ENCODE data around the gene HECW1. TPM values are rescaled to one million over a fixed set of nuclear protein-coding genes. Genes with fewer than 3 reads are reported as not detected.

HECW1 gene
- total RNA-seq, 1 donor from 2014 or later, result not detected

DNA sequence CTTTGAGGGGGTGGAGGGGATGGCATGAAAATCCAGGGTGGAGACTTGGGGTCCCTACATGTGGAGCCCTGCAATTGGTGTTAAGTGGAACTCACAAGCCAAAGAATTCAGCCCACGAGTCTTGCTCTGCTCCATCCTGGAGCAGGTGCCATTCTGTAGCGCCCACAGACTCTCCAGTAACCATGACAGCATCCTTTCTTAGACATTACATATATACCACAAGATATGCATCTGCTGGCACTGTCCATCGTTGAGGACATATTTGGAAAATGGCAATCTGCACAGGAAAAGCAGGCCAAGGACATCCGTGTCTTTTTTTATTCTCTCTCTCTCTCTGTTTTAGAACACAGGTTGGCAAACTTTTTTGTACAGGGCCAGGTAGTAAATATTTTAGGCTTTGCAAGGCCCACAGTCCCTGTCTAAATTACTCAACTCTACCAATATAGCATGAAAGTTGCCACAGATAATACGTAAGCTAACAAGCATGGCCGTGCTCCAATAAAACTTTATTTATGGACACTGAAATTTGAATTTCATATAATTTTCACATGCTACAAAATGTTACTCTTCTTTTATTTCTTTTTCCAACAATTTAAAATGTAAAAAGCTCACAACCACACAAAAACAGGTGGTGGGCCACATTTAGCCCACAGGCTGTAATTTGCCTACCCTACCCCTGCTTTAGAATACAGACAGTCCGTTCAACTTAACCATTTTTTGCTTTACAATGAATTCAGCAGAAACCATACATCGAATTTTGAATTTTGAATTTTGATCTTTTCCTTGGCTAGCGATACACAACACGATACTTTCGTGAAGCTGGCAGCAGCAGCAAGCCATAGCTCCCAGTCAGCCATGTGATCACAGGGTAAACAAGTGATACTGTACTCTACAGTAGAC lies 329.0 kb downstream of the HECW1 start:
- DNase-seq, result no peak

DNA sequence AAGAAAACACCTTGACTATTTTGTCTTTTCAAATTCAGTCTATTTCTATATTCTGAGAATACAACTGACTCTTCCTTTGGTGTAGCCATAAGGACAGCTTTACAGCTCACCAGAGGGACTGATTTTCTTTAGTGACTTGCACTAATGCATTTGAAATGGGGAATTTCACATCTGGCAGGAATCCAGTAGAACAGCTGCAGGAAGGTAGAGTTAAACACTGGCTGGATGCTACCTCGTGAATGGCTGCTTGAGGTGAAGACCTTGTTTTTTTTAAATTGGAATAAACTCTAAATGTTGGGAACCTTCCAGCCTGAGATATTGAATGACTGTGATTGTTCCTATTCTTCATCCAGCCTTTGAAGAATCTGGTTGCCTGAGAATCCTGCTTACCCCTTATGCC lies 330.9 kb downstream of the HECW1 start:
- no peak for DNase-seq

DNA sequence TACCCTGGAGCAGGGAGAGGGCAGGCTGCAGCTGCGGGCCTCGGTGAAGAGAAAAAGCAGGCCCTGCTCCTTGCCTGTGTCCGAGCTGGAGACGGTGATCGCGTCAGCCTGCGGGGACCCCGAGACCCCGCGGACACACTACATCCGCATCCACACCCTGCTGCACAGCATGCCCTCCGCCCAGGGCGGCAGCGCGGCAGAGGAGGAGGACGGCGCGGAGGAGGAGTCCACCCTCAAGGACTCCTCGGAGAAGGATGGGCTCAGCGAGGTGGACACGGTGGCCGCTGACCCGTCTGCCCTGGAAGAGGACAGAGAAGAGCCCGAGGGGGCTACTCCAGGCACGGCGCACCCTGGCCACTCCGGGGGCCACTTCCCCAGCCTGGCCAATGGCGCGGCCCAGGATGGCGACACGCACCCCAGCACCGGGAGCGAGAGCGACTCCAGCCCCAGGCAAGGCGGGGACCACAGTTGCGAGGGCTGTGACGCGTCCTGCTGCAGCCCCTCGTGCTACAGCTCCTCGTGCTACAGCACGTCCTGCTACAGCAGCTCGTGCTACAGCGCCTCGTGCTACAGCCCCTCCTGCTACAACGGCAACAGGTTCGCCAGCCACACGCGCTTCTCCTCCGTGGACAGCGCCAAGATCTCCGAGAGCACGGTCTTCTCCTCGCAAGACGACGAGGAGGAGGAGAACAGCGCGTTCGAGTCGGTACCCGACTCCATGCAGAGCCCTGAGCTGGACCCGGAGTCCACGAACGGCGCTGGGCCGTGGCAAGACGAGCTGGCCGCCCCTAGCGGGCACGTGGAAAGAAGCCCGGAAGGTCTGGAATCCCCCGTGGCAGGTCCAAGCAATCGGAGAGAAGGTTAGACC lies 332.5 kb downstream of the HECW1 start:
- DNase-seq, result no peak

DNA sequence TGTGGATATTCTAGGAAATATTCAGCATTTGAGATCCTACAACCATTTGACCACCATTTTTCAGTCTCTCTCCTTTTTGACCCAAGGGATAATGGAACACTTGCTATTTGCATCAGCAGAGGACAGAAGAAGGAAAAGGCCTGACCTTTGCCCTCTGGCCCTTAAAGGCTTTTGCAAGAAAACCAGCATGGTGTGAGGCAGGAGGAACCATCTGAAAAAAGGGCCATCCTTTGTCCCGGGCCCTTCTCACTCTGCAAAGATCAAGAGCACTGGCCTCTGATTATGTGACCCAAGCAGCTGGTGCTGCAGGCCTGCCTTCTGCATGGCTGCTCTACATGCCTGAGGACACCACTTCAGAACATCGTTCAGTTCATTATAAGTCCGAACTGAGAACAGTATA lies 337.1 kb downstream of the HECW1 start:
- DNase-seq, result no peak

DNA sequence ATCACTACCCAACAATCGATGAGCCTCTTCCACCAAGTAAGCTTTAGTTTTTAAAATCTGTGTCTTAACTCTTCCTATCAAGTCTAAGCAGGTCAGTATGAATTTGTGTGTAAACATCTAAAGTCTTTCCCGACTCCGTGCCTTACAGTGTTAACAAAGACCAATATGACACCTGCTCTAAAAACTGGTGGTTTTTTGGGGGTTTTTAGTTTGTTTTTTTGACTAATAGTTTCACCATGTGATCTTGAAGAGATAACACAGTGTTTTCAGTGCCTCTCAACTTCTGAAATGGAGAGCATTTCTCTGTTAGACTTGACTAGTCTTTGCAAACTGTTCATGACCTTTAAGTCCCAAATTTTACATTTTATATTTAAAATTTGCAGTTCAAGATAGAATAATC lies 338.4 kb downstream of the HECW1 start:
- no peak for DNase-seq

DNA sequence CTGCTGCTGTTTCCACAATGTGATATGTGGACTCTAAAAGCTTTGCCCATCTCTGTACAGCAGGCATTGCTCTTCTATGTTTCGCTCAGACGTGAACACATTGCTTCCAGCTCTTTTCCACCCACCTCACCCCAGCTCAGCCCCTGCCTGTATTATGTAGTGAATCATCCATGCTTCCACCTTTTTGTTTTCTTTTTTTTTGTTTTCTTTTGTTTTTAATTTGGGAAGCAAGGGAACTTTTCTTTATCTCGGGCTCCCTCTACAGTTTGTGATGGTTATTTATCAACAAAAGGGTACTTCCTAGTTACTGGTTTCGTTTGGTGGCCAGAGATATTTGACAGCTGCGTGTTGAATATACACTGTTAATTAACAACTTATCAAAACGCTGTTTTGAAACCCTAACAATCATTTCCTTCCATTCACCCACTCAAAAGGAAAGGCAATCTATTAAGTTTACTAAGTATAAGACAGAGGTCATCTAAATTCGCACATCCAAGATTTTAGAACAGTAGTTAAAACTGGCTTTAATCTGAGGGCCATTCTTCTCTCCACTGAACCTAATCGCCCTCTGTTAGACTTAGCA lies 342.6 kb downstream of the HECW1 start:
- peak; percentile 61 for DNase-seq

DNA sequence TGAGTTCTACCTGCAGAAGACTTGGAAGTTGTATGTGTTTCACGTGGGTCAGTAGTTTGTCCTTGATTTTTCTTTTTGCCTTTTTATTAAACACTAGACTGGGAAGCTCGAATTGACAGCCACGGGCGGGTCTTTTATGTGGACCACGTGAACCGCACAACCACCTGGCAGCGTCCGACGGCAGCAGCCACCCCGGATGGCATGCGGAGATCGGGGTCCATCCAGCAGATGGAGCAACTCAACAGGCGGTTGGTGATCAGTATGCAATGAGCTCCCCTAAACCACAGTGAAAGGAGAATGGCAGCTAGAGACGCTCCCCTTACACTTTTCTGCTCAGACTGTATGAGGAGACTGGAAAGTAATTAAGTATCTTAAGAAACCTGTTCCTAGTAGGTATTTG lies 343.8 kb downstream of the HECW1 start:
- no peak for DNase-seq

DNA sequence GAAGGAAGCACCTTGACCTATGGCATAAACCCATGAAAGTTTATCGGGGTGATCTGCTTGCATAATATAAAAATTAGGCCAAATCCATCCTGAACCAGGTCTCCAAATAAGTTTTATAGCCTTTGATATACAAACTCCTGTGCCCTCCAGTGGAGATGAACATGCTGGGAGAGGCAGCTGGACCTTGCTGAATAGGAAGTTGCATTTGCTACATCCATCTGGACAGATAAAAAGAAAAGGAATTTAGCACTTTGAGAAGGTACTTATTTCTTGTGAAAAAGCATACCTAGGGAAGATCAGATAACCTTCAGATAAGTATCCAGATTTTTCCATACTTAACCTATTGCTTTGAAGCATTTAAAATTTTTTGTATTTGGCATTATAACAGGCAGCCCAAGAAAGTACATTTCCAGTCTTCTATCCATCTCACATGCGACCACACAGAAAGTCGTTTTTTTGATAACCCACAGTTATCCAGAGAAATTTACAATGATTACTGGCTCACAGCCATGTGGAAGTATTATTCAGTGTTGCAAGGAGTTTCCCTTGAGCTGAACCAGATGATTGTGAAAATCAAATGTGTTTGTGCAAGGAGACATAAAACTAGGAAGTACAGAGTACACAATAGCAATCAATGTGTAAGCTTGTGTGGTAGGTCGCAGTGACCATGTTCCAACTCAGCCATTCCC lies 346.0 kb downstream of the HECW1 start:
- no peak for DNase-seq

DNA sequence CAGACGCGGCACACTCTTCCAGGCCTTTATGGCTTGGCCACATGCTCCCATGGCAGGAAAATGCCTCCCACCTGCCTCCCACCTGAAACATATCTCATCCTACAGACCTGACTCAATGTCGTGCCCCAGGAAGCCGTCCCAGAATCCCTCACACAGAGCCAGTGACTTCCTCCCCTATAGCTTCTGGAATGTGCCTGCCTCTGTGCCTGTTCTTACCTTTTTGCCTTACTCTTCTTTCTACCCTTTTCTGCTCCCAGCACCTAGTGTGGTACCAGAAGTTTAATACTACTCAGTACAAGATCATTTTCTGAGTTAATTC lies 346.5 kb downstream of the HECW1 start:
- no peak for DNase-seq

DNA sequence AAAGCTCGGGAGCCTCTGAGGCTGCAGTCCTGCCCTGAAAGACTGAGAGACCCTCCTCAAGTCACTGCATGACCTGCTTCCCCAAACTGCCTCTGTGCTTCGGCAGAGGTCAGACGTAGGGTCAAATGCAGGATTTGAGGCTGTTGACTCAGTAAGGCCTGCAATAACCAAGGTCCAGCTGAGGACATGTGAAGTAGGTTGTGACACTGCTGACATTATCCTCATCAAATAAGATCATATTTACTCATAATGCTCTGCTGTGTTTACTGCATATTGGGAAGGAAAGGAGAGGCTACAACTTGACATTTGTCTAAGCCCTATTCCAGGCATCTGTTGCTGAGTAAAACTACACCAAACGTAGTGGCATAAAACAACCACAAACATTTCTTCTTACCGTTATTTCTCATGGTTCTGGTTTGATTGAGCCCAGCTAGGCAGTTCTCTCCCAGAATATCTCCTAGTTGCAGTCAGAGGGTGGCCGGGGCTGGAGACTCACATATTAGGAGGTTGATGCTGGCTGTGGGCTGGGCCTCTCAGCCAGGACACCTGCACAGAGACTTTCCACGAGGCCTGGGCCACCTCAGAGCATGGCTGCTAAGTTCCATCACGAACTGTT lies 348.4 kb downstream of the HECW1 start:
- no peak for DNase-seq

DNA sequence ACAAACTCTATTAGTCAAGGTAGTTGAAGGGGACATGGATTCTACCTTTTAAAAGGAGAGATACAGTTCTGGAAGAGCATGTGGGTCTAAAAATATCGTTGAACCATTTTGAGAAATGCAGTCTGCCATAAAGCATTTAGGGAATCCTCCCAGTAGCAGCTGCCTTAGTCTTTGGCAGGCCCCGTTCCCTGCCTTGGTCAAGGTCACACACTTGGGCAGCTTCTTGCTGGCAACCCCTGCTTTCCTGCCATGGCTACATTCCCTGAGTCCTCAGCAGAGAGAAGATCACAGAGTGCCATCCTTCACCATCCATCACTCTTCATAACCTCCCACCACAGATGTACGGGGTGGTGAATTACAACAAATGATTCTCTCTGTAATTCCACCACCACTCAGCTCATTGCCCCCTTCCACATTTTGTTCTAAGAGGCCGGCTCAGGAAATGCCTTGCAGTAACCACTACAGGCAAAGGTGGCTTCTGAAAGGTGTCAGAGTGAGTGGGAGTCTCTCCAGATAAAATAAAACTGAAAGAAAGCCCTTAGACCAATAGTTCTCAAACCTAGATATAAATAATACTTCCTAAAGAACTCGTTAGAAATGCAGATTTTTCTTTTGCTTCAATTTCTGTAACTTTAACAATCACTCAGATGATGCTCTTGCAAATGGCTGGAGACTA lies 349.0 kb downstream of the HECW1 start:
- no peak for DNase-seq

DNA sequence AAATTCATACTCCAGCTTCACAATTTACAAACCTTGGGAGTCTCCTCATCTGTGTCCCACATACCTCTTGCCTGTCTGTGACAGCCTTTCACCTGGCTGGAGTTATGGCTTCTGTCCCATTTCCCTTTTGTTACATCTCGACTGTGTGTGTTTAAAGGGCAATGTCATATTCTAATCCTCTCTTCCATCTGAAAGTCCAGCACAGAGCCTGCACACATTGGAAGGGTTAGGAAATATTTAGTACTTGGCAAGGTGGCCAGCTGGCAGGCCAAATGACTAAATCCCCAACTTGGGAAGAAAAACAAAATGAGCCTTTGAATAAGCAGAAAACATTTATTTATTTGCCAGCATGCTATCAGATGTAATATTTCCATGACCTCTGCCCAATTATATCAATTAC lies 350.4 kb downstream of the HECW1 start:
- no peak for DNase-seq

DNA sequence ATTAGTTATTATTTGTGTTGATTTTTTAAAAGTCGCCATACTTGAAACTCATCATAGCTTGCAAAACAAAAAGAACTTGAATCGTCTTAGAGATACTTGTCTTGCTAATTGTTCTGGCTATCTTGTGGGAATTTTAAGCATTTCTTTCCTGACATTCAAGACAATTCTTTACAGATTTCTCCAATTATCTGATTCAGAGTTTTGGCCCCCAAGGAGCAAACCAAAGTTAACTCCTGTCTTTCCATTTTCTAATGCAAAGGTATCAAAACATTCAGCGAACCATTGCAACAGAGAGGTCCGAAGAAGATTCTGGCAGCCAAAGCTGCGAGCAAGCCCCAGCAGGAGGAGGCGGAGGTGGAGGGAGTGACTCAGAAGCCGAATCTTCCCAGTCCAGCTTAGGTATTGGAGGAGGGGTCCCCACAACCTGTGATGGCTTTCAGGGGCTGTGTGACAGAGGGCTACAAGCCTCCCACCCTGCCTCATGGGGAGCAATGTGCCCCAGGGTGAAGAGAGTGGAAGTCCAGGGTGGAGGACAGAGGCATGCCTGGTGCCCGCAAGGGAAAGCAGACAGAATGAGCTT lies 351.0 kb downstream of the HECW1 start:
- no peak for DNase-seq

DNA sequence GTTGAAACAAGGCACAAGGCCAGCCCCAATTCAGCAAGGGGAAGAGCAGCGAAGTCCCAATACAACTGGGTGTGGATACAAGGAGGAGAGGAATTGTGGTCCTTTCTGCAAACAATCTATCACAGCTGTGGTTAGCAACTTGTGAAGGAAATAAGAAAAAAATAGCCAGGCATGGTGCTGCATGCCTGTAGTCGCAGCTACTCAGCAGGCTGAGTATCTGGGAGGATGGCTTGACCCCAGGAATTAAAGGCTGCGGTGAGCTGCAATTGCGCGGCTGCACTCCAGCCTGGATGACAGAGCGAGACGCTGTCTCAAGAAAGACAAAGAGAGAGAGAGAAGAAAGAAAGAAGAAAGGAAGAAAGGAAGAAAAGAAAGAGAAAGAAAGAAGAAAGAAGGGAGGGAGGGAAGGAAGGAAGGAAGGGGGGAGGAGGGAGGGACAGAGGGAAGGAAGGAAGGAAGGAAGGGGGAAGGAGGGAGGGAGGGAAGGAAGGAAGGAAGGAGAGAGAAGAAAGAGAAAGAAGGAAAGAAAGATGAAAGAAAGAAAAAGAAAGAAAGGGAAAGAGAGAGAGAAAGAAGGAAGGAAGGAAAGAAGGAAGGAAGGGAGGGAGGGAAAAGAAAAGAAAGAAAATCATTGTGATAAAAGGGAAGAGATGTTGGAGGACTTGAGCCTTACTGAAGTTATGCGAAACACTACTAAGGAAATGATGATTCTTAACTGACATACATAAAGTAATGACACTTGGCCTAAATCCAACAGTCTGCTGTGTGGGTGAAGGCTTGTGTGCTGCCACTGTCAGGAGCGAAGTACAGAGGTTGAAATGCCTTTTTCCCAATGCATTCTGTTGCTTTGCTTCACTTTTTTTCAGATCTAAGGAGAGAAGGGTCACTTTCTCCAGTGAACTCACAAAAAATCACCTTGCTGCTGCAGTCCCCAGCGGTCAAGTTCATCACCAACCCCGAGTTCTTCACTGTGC lies 353.4 kb downstream of the HECW1 start:
- DNase-seq, result peak; percentile 21

DNA sequence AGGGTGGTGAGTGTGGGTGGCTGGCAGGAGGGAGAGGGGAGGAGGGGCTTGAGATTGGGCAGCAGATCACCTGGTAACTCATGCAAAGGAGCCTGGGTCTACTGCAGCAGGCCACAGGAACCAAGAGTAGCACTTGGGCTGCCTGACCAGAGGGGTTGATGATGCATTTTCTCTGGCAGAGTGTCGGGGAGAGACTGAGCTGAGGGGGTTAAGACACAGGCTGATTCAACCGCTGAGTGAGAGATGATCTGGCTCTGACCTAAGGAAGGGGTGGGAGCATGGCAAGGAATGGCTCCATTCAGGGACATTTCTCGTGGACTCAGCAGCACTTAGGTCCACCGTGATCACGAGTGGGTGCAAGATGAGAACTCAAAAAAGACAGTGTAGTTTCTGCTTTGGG lies 355.0 kb downstream of the HECW1 start:
- no peak for DNase-seq

DNA sequence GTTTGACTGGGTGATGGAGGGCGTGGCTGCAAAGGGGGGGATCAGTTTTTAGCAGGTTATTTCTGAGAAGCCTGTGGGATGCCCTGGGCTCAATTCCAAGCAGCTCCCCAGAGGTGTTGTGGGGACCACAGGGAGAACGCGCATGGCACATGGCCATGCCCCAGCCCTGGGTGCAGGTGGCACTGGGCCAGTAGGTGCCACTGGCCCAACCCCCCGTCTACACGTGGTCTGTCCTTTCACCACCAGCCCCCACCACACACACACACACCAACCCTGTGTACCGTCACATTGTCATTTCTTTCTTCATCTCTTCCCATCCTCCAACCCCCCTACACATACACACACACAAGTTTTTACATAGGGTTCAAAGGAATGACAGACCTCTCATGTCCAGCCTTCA lies 355.4 kb downstream of the HECW1 start:
- no peak for DNase-seq

DNA sequence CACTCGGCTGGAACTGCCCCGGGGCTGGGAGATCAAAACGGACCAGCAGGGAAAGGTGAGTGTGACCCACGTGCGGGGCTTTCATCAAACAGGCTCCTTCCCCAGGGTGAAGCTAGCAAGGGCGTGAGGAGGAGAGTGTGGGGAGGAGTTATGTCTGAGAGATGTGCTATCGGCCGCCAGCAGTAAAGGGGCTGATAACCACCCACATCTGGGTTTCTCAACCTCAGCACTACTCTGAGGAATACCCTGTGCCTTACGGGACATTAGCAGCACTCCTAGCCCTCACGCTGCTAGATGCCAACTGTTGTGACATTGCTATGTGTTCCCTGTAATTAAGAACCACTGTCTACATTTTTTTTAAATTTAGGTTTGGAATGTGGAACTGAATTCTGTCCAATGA lies 356.6 kb downstream of the HECW1 start:
- no peak for DNase-seq

DNA sequence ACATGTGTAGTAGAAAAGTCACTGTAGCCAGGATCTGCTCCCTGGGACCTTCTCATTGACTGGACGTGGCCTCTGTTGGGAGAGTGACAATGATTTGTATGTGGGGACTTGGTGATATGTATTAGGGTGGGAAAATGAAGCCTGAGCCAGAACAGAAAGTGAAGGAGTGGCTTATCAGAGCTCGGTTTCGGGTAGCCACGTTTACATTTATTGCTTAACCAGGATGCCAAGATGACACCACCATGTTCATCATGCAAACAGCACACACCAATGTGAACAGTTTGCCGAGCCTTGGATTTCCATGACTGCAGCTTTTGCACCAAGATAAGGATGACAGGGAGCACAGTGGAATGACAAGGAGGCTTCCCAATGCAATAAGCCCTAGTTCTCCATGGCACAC lies 357.7 kb downstream of the HECW1 start:
- no peak for DNase-seq

DNA sequence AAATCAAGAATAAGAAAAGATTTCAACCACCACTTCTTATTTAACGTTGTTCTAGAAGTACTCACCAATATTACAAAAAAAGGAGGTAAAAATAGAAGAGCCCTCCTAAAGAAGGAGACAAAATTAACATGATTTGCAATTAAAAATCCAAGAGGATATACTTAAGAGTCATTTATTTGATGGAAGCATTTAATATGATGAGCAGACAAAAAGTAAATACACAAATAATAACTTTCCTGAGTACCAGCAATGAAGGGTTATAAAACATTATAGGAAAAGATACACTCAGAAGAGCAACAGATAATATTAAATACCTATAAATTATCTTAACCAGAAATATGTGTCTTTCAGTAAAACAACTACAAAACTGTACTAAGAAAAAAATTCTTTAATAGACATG lies 363.5 kb downstream of the HECW1 start:
- no peak for DNase-seq

DNA sequence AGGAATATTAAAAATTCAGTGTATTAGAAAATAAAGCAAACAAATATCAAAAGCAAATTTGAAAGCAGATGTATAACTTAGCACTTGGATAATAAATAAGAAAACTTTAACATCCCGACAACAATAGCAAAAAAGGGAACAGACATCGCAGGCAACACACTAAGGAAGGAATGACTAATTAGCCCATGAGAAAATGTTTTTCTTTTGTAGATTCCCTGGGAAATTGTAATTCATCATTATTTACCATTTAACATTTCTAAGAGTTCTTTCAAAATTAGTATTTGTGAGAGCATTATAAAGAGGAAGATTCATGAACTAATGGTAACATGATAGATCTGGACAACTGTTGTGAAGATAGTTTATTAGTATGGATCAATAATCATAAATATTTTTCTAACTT lies 364.4 kb downstream of the HECW1 start:
- no peak for DNase-seq
